CD14-positive monocyte (primary cell): ENCODE results near the gene MZB1. TPM values are rescaled to one million over a fixed set of nuclear protein-coding genes. Genes with fewer than 3 reads are reported as not detected.
A peak's percentile ranks its signal among the peaks of the same experiment; 100 is the strongest.

Source experiments
- DNase-seq, 3 donors: peaks; one replicate each; pipeline ENCODE4 v3.0.0-alpha.2; 2011 to 2022
- H2AFZ ChIP-seq: 2 replicates; pipeline ENCODE4 v1.6.0; 2012; ENCODE audit warnings: mild to moderate bottlenecking, low read depth, low read length, inconsistent platforms; ENCODE audit not compliant: insufficient read depth, poor library complexity, severe bottlenecking
- H3K27ac ChIP-seq, 2 donors: 1 replicate in 1 of 2; 2 replicates in 1 of 2; pipeline ENCODE4 v1.5.1; 2012 to 2013; ENCODE audit warnings: low read length in 2 of 2, control low read depth in 1 of 2, inconsistent platforms in 1 of 2, low read depth in 1 of 2, mild to moderate bottlenecking in 1 of 2
- H3K27me3 ChIP-seq, 2 donors: one replicate each; pipeline versions ENCODE4 v1.6.0 to v1.6.1; 2011 to 2013; ENCODE audit warnings: low read length in 2 of 2; ENCODE audit not compliant: control insufficient read depth in 2 of 2, insufficient read depth in 2 of 2
- H3K36me3 ChIP-seq, 2 donors: replicated peaks in 1 of 2; 1 replicate in 1 of 2; 2 replicates in 1 of 2; pipeline versions ENCODE4 v1.5.1 to v1.6.1; 2012 to 2013; ENCODE audit warnings: low read length in 2 of 2, control low read depth in 1 of 2, inconsistent platforms in 1 of 2, mild to moderate bottlenecking in 1 of 2; ENCODE audit not compliant: insufficient read depth in 2 of 2, control insufficient read depth in 1 of 2
- H3K4me1 ChIP-seq, 2 donors: 1 replicate in 1 of 2; 2 replicates in 1 of 2; pipeline versions ENCODE4 v1.5.1 to v1.6.1; 2012 to 2013; ENCODE audit warnings: low read length in 2 of 2, control low read depth in 1 of 2, inconsistent platforms in 1 of 2, mild to moderate bottlenecking in 1 of 2, moderate library complexity in 1 of 2; ENCODE audit not compliant: insufficient read depth in 2 of 2, control insufficient read depth in 1 of 2
- H3K4me2 ChIP-seq: replicated peaks from 2 replicates; pipeline ENCODE3; 2012; ENCODE audit warnings: low read length, moderate library complexity, mild to moderate bottlenecking; ENCODE audit not compliant: poor library complexity, severe bottlenecking; ENCODE audit errors: extremely low read depth
- H3K4me3 ChIP-seq, 3 experiments: fragments of 200-600 bp in 1 of 3; sonication (generic) in 1 of 3; replicated peaks in 1 of 3; 1 replicate in 2 of 3; 2 replicates in 1 of 3; pipeline ENCODE4 v1.5.1; 2011 to 2013; ENCODE audit warnings: low read length in 3 of 3, mild to moderate bottlenecking in 3 of 3, control low read depth in 2 of 3, low read depth in 2 of 3, inconsistent platforms in 1 of 3, moderate library complexity in 1 of 3
- H3K79me2 ChIP-seq: 2 replicates; pipeline ENCODE4 v1.6.0; 2012; ENCODE audit warnings: mild to moderate bottlenecking, control low read depth, inconsistent platforms, low read length, moderate library complexity; ENCODE audit not compliant: insufficient read depth
- H3K9ac ChIP-seq: 2 replicates; pipeline ENCODE4 v1.6.0; 2017; ENCODE audit warnings: low read length, mild to moderate bottlenecking; ENCODE audit not compliant: insufficient read depth, poor library complexity, severe bottlenecking
- H3K9me3 ChIP-seq, 2 donors: replicated peaks in 1 of 2; 1 replicate in 1 of 2; 2 replicates in 1 of 2; pipeline versions ENCODE4 v1.5.1 to v1.6.1; 2012 to 2013; ENCODE audit warnings: low read length in 2 of 2, control low read depth in 1 of 2; ENCODE audit not compliant: control insufficient read depth in 1 of 2, insufficient read depth in 1 of 2
- H4K20me1 ChIP-seq: 2 replicates; pipeline ENCODE4 v1.6.0; 2012; ENCODE audit warnings: mild to moderate bottlenecking, low read length, control low read depth, moderate library complexity; ENCODE audit not compliant: insufficient read depth
- H3K27ac Mint-ChIP-seq, 7 donors: one replicate each; pipeline ENCODE4 v1.8.0; 2020; ENCODE audit warnings: mild to moderate bottlenecking in 7 of 7, mixed read lengths in 7 of 7, moderate library complexity in 6 of 7, inconsistent platforms in 2 of 7
- H3K27me3 Mint-ChIP-seq, 3 donors: one replicate each; pipeline ENCODE4 v1.8.0; 2021 to 2022; ENCODE audit warnings: low read depth in 3 of 3, mild to moderate bottlenecking in 3 of 3, mixed read lengths in 3 of 3, moderate library complexity in 3 of 3, inconsistent platforms in 1 of 3
- H3K36me3 Mint-ChIP-seq, 2 donors: one replicate each; pipeline ENCODE4 v1.8.0; 2020; ENCODE audit warnings: mixed read lengths in 2 of 2, inconsistent platforms in 1 of 2, mild to moderate bottlenecking in 1 of 2
- H3K4me1 Mint-ChIP-seq: one replicate; pipeline ENCODE4 v1.8.0; 2020; ENCODE audit warnings: mild to moderate bottlenecking, mixed read lengths
- H3K4me3 Mint-ChIP-seq, 2 donors: one replicate each; pipeline ENCODE4 v1.8.0; 2020; ENCODE audit warnings: mild to moderate bottlenecking in 2 of 2, mixed read lengths in 2 of 2, moderate library complexity in 1 of 2
- H3K9me3 Mint-ChIP-seq, 7 donors: one replicate each; pipeline ENCODE4 v1.8.0; 2020 to 2022; ENCODE audit warnings: mixed read lengths in 7 of 7, mild to moderate bottlenecking in 6 of 7, moderate library complexity in 6 of 7, inconsistent platforms in 2 of 7
- WGBS: methylation state at CpG from one replicate; pipeline ENCODE4 v1.1.5; 2013; ENCODE audit warnings: missing lambda C conversion rate; ENCODE audit not compliant: insufficient coverage; 5-methylcytosine and 5-hydroxymethylcytosine counted together
- intact Hi-C, 2 donors: fragments of 100-400 bp; cut with micrococcal nuclease; formaldehyde crosslinking; loops; one replicate each; pipeline versions ENCODE4 v1.15.0 to v1.15.1; 2023
- polyA plus RNA-seq, 3 donors: library from polyadenylated mRNA; depleted of rRNA in 1 of 3; unstranded in 2 of 3; stranded (reverse) in 1 of 3; fragments of 300-500 nt in 2 of 3; fragments of >200 nt in 1 of 3; fragmentation: Illumina TruSeq in 2 of 3; gene quantifications; 1 replicate in 2 of 3; 2 replicates in 1 of 3; pipeline ENCODE4 v1.2.3, GENCODE V29; 2012 to 2021
- TF ChIP-seq, protein P1 (sequence below): fragments of 200-600 bp; IDR thresholded peaks from one replicate; pipeline ENCODE4 v1.8.0; 2022; ENCODE audit warnings: antibody characterized with exemption, mild to moderate bottlenecking

MZB1 gene
- polyA plus RNA-seq, 3 donors, result 0.30 to 0.52 TPM; not detected in 1

- peaks cover 30 to 47% of the 10 kb centered on the region in 2 donors for H3K4me1 ChIP-seq
- H3K79me2 ChIP-seq, result no peaks in the 10 kb centered on the region
- no peak for DNase-seq
Measured at GRCh38 chr5:139390639-139391569, 1.2 kb upstream of the MZB1 start.

DNA sequence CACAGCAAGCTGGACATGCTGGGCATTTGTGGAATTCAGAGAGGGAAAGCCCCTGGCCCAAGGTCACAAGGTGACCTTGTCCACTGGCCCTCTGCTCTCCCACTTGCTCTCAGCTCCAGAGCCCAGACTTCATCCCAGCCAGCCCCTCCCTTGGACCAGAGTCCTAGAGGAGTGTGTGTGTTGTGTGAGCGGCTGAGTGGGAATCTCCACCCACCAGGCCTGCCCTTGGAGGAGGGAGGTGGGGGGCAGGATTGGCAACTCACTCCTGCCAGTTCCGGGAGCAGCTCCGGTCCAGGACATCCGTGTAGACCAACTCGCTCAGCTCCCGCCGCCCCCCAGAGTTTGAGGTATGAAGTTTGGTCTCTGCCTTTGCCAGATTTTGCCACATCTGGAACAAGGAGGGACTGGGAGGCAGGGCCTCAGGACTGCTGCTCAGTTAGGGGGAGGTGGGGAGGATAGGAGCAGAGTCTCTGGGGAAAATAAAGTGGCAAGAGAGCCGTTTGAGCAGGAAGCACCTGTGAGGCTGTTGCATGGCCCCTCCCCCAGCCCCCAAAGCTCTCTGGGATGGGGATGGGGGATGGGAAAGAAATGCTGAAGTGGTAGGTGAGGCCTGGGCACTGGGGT is 1.4 kb downstream of the MZB1 start:
- H3K9me3 ChIP-seq, result no peaks in the 10 kb centered on the region
- peaks cover 5% of the 10 kb centered on the region in 2 donors for H3K36me3 Mint-ChIP-seq
- no peak overlapping the region for H3K4me2 ChIP-seq
- H3K4me3 Mint-ChIP-seq, result no peak overlapping the region
- no peak overlapping the region for H3K27ac ChIP-seq
- H3K27ac Mint-ChIP-seq, result peak overlapping the region in 1 of 7 donors; percentile 50
- no peak overlapping the region for H3K4me3 ChIP-seq
- no peaks in the 10 kb centered on the region for H4K20me1 ChIP-seq
- WGBS, result 0% methylated on average over 5 of the region's 8 CpGs
- peaks cover 8 to 26% of the 10 kb centered on the region in 2 donors for H3K27me3 ChIP-seq
- peaks cover 39 to 50% of the 10 kb centered on the region in 2 donors for H3K4me1 ChIP-seq
- TF ChIP-seq, protein P1, sequence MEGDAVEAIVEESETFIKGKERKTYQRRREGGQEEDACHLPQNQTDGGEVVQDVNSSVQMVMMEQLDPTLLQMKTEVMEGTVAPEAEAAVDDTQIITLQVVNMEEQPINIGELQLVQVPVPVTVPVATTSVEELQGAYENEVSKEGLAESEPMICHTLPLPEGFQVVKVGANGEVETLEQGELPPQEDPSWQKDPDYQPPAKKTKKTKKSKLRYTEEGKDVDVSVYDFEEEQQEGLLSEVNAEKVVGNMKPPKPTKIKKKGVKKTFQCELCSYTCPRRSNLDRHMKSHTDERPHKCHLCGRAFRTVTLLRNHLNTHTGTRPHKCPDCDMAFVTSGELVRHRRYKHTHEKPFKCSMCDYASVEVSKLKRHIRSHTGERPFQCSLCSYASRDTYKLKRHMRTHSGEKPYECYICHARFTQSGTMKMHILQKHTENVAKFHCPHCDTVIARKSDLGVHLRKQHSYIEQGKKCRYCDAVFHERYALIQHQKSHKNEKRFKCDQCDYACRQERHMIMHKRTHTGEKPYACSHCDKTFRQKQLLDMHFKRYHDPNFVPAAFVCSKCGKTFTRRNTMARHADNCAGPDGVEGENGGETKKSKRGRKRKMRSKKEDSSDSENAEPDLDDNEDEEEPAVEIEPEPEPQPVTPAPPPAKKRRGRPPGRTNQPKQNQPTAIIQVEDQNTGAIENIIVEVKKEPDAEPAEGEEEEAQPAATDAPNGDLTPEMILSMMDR, result no peak
- intact Hi-C loops, result no loop called here
- no peak overlapping the region for H3K9ac ChIP-seq
- no peaks in the 10 kb centered on the region for H3K36me3 ChIP-seq
- no peak for DNase-seq
- H3K9me3 Mint-ChIP-seq, result peaks cover 0 to 5% (median 3%) of the 10 kb centered on the region in 7 donors
- peaks cover 31 to 42% (median 37%) of the 10 kb centered on the region in 3 donors for H3K27me3 Mint-ChIP-seq
- no peaks in the 10 kb centered on the region for H3K79me2 ChIP-seq
- no peak overlapping the region for H2AFZ ChIP-seq
- H3K4me1 Mint-ChIP-seq, result peaks cover 54% of the 10 kb centered on the region

More at GRCh38 chr5:139390639-139391569, 1.2 kb upstream of the MZB1 start:
- Histone ChIP-seq H3K4me2 (no peak overlapping the region), H3K4me3 (no peak overlapping the region), H3K27ac (no peak overlapping the region), H4K20me1 (no peaks in the 10 kb centered on the region), H3K36me3 (no peaks in the 10 kb centered on the region), H3K9me3 (peaks cover 0 to 5% of the 10 kb centered on the region in 2 donors), H2AFZ (peak overlapping the region; percentile 96), H3K27me3 (peaks cover 12 to 41% of the 10 kb centered on the region in 2 donors), H3K9ac (no peak overlapping the region)
- peak overlapping the region; percentile 76 to 92 for H3K4me3 Mint-ChIP-seq
- intact Hi-C loops, result no loop called here
- H3K36me3 Mint-ChIP-seq, result peaks cover 5% of the 10 kb centered on the region in 2 donors
- TF ChIP-seq, protein P1, result no peak
- H3K4me1 Mint-ChIP-seq, result peaks cover 42% of the 10 kb centered on the region
- 75% methylated on average over 8 of the region's 10 CpGs for WGBS
- peak overlapping the region in 3 of 7 donors; percentile 21 to 72 (median 47) for H3K27ac Mint-ChIP-seq
- peaks cover 0 to 9% (median 5%) of the 10 kb centered on the region in 7 donors for H3K9me3 Mint-ChIP-seq
- peaks cover 48 to 61% (median 59%) of the 10 kb centered on the region in 3 donors for H3K27me3 Mint-ChIP-seq
